HepG2 (cell line): Measurements from ENCODE around the gene RNPS1. TPM values are rescaled to one million over a fixed set of nuclear protein-coding genes. Genes with fewer than 3 reads are reported as not detected.

Source experiments
- CEBPG ChIP-seq: IDR thresholded peaks from 2 replicates; pipeline ENCODE4 v1.6.1; 2016
- CHD4 ChIP-seq: fragments of 200-600 bp; sonication (generic); IDR thresholded peaks from 2 replicates; pipeline ENCODE4 v1.7.0; 2017; ENCODE audit warnings: mild to moderate bottlenecking, low read length, borderline replicate concordance
- FIP1L1 ChIP-seq: fragments of 200-400 bp; formaldehyde crosslinking; IDR thresholded peaks from 2 replicates; pipeline ENCODE4 v1.6.1; 2018; ENCODE audit warnings: low read depth, mild to moderate bottlenecking, low read length, moderate library complexity, borderline replicate concordance; ENCODE audit not compliant: insufficient read depth
- HDAC1 ChIP-seq: sonication (generic); formaldehyde crosslinking; IDR thresholded peaks from 2 replicates; pipeline ENCODE4 v1.5.1; 2020; ENCODE audit warnings: mild to moderate bottlenecking, missing genetic modification reagents
- ISX ChIP-seq: sonication (generic); formaldehyde crosslinking; conservative IDR thresholded peaks from 2 replicates; pipeline ENCODE4 v1.5.0; 2020; ENCODE audit warnings: missing genetic modification reagents
- KDM5A ChIP-seq: fragments of 200-600 bp; sonication (generic); IDR thresholded peaks from 2 replicates; pipeline ENCODE4 v1.7.0; 2018; ENCODE audit warnings: antibody characterized with exemption, mild to moderate bottlenecking, low read length, borderline replicate concordance
- MIXL1 ChIP-seq: IDR thresholded peaks from 2 replicates; pipeline ENCODE4 v1.6.1; 2016
- NFE2 ChIP-seq: sonication (generic); formaldehyde crosslinking; IDR thresholded peaks from 2 replicates; pipeline ENCODE4 v1.4.0; 2020; ENCODE audit warnings: missing genetic modification reagents
- NFRKB ChIP-seq: fragments of 450-650 bp; IDR thresholded peaks from 2 replicates; pipeline ENCODE4 v1.6.1; 2017
- NR3C1 ChIP-seq: sonication (generic); formaldehyde crosslinking; IDR thresholded peaks from 2 replicates; pipeline ENCODE4 v1.4.0; 2020; ENCODE audit warnings: missing genetic modification reagents
- PAX8 ChIP-seq: sonication (generic); formaldehyde crosslinking; IDR thresholded peaks from 2 replicates; pipeline ENCODE4 v1.8.0; 2022; ENCODE audit warnings: mild to moderate bottlenecking, missing genetic modification reagents, borderline replicate concordance
- SP2 ChIP-seq: sonication (generic); formaldehyde crosslinking; IDR thresholded peaks from 2 replicates; pipeline ENCODE4 v1.5.1; 2020; ENCODE audit warnings: mild to moderate bottlenecking, missing genetic modification reagents
- SP5 ChIP-seq: IDR thresholded peaks from 2 replicates; pipeline ENCODE4 v1.6.1; 2016; ENCODE audit warnings: low read depth, borderline replicate concordance
- TARDBP ChIP-seq: sonication (generic); formaldehyde crosslinking; IDR thresholded peaks from 2 replicates; pipeline ENCODE4 v1.8.0; 2022; ENCODE audit warnings: mild to moderate bottlenecking, missing genetic modification reagents
- TGIF2 ChIP-seq: IDR thresholded peaks from 2 replicates; pipeline ENCODE4 v1.6.1; 2016; ENCODE audit warnings: control low read depth, missing compliant biosample characterization
- XRCC5 ChIP-seq: fragments of 200-400 bp; formaldehyde crosslinking; optimal IDR thresholded peaks from 2 replicates; pipeline ENCODE3; 2017; ENCODE audit warnings: mild to moderate bottlenecking, low read length
- ZBTB21 ChIP-seq: sonication (generic); formaldehyde crosslinking; IDR thresholded peaks from 2 replicates; pipeline ENCODE4 v1.4.0; 2020; ENCODE audit warnings: missing genetic modification reagents
- ZFYVE20 ChIP-seq: sonication (generic); formaldehyde crosslinking; IDR thresholded peaks from 2 replicates; pipeline ENCODE4 v1.8.0; 2023; ENCODE audit warnings: low read depth, mild to moderate bottlenecking, moderate library complexity, missing genetic modification reagents, borderline replicate concordance
- ZKSCAN5 ChIP-seq: sonication (generic); formaldehyde crosslinking; IDR thresholded peaks from 2 replicates; pipeline ENCODE4 v1.5.1; 2020; ENCODE audit warnings: mild to moderate bottlenecking, missing genetic modification reagents
- ZNF24 ChIP-seq: fragments of 450-650 bp; IDR thresholded peaks from 2 replicates; pipeline ENCODE4 v1.6.1; 2017; ENCODE audit warnings: antibody characterized with exemption, mild to moderate bottlenecking
- ZNF484 ChIP-seq: sonication (generic); formaldehyde crosslinking; IDR thresholded peaks from 2 replicates; pipeline ENCODE4 v1.5.1; 2020; ENCODE audit warnings: mild to moderate bottlenecking, low read depth, missing genetic modification reagents, borderline replicate concordance
- ZNF546 ChIP-seq: sonication (generic); formaldehyde crosslinking; conservative IDR thresholded peaks from 2 replicates; pipeline ENCODE4 v1.8.1; 2023; ENCODE audit warnings: mild to moderate bottlenecking, missing genetic modification reagents
- ZNF589 ChIP-seq: sonication (generic); formaldehyde crosslinking; conservative IDR thresholded peaks from 2 replicates; pipeline ENCODE4 v1.8.0; 2022; ENCODE audit warnings: mild to moderate bottlenecking, moderate library complexity, missing genetic modification reagents
- ZNF672 ChIP-seq: sonication (generic); formaldehyde crosslinking; IDR thresholded peaks from 2 replicates; pipeline ENCODE4 v1.8.1; 2022; ENCODE audit warnings: missing genetic modification reagents
- ZNF761 ChIP-seq: sonication (generic); formaldehyde crosslinking; conservative IDR thresholded peaks from 2 replicates; pipeline ENCODE4 v1.4.0; 2020; ENCODE audit warnings: mild to moderate bottlenecking, missing genetic modification reagents
- polyA plus RNA-seq, 8 experiments: library from polyadenylated mRNA; depleted of rRNA in 3 of 8; stranded (reverse) in 7 of 8; unstranded in 1 of 8; fragments of >200 nt; fragmentation: Illumina TruSeq in 4 of 8; extraction: Trizol in 4 of 8; gene quantifications; 2 replicates each; pipeline versions ENCODE4 v1.2.1 to v1.2.3, GENCODE V29; 2011 to 2016; ENCODE audit warnings: low read depth in 4 of 8, missing spikeins in 1 of 8, mixed read lengths in 1 of 8; ENCODE audit not compliant: insufficient read depth in 1 of 8
- total RNA-seq, 5 experiments: library from RNA; depleted of rRNA; stranded (reverse); fragments of >200 nt; fragmentation: Illumina TruSeq; extraction: Trizol; gene quantifications; 2 replicates each; pipeline ENCODE4 v1.2.3, GENCODE V29; 2016; ENCODE audit warnings: low read depth in 1 of 5
- TF ChIP-seq, protein P1 (sequence below): sonication (generic); formaldehyde crosslinking; IDR thresholded peaks from 2 replicates; pipeline ENCODE4 v1.4.0; 2020; ENCODE audit warnings: missing genetic modification reagents
- TF ChIP-seq, protein P2 (sequence below), 2 experiments: sonication (generic) in 1 of 2; formaldehyde crosslinking in 1 of 2; IDR thresholded peaks; 2 replicates each; pipeline versions ENCODE4 v1.4.0 to v1.6.1; 2018 to 2020; ENCODE audit warnings: missing genetic modification reagents in 2 of 2, borderline replicate concordance in 1 of 2, low read depth in 1 of 2, mild to moderate bottlenecking in 1 of 2, missing biosample characterization in 1 of 2

The RNPS1 gene
- total and polyA plus RNA-seq, 2 of the 13 experiments (the other 11 are each of a cell fraction or from before 2014, with no cell fraction given) = 126 to 133 TPM

DNA sequence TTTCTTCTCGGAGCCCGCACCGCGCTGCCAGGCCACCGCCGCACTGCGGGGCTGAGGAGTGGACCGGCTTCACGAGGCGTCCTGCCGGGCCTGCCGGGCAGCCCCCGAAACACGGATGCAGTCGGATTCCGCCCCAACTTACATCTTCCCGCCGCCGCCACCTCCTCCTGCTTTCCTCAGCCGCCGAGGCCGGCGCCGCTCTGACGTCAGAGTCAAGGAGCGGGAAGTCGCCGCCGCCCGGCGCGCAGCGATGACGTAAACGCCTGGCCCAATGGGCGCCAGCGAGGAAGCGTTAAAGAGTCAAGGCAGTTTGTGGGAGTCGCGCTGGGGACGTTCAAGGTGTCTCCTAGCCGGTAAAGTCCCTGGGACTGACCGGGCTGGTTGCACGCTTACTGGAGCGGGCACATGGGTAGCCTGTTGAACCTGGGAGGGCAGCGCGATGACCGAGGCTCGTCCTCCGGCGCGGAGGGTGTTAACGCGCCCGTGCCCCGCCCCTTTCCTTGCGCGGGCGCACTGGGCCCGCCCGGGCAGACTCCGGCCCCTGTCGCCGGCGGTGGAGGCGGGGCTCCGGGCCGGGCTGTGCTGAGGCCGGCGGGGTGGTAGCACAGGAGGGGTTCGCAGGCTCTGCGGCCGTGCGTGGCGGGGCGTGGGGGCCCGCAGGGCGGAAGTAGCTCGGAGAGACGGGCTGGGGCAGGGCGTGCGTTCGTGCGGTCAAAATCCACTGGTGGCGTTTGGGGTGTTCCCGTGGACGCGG lies at the start of gene RNPS1 (continued):
- TF ChIP-seq, protein P1, sequence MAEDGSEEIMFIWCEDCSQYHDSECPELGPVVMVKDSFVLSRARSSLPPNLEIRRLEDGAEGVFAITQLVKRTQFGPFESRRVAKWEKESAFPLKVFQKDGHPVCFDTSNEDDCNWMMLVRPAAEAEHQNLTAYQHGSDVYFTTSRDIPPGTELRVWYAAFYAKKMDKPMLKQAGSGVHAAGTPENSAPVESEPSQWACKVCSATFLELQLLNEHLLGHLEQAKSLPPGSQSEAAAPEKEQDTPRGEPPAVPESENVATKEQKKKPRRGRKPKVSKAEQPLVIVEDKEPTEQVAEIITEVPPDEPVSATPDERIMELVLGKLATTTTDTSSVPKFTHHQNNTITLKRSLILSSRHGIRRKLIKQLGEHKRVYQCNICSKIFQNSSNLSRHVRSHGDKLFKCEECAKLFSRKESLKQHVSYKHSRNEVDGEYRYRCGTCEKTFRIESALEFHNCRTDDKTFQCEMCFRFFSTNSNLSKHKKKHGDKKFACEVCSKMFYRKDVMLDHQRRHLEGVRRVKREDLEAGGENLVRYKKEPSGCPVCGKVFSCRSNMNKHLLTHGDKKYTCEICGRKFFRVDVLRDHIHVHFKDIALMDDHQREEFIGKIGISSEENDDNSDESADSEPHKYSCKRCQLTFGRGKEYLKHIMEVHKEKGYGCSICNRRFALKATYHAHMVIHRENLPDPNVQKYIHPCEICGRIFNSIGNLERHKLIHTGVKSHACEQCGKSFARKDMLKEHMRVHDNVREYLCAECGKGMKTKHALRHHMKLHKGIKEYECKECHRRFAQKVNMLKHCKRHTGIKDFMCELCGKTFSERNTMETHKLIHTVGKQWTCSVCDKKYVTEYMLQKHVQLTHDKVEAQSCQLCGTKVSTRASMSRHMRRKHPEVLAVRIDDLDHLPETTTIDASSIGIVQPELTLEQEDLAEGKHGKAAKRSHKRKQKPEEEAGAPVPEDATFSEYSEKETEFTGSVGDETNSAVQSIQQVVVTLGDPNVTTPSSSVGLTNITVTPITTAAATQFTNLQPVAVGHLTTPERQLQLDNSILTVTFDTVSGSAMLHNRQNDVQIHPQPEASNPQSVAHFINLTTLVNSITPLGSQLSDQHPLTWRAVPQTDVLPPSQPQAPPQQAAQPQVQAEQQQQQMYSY (CRISPR knock-in tag) = no peak
- TF ChIP-seq CEBPG (CRISPR knock-in tag) (peak; percentile 64), TARDBP (CRISPR knock-in tag) (peak; percentile 68; the same call in 1 of the 2 replicates), SP5 (CRISPR knock-in tag) (peak; percentile 47; the same call in 1 of the 2 replicates), XRCC5 (no peak), ZNF24 (no peak), ISX (CRISPR knock-in tag) (no peak; the same call in 1 of the 2 replicates), ZBTB21 (peak; percentile 89), MIXL1 (no peak), ZNF546 (CRISPR knock-in tag) (peak; percentile 87; the same call in 1 of the 2 replicates), ZNF484 (no peak), ZKSCAN5 (CRISPR knock-in tag) (0 out of 2 replicates have a peak, but pooled peaks have one; percentile 17), TGIF2 (CRISPR knock-in tag) (peak; percentile 33; the same call in 1 of the 2 replicates), HDAC1 (CRISPR knock-in tag) (peak; percentile 85), NR3C1 (CRISPR knock-in tag) (no peak), FIP1L1 (peak; percentile 15; the same call in 1 of the 2 replicates), ZNF672 (no peak), PAX8 (CRISPR knock-in tag) (peak; percentile 69; the same call in 1 of the 2 replicates), ZFYVE20 (CRISPR knock-in tag) (no peak), NFE2 (CRISPR knock-in tag) (0 out of 2 replicates have a peak, but pooled peaks have one; percentile 38), NFRKB (no peak), CHD4 (0 out of 2 replicates have a peak, but pooled peaks have one; percentile 42), ZNF589 (CRISPR knock-in tag) (no peak), KDM5A (peak; percentile 97), ZNF761 (CRISPR knock-in tag) (peak; percentile 86), SP2 (peak; percentile 70)
- TF ChIP-seq, protein P2, sequence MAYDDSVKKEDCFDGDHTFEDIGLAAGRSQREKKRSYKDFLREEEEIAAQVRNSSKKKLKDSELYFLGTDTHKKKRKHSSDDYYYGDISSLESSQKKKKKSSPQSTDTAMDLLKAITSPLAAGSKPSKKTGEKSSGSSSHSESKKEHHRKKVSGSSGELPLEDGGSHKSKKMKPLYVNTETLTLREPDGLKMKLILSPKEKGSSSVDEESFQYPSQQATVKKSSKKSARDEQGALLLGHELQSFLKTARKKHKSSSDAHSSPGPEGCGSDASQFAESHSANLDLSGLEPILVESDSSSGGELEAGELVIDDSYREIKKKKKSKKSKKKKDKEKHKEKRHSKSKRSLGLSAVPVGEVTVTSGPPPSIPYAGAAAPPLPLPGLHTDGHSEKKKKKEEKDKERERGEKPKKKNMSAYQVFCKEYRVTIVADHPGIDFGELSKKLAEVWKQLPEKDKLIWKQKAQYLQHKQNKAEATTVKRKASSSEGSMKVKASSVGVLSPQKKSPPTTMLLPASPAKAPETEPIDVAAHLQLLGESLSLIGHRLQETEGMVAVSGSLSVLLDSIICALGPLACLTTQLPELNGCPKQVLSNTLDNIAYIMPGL (CRISPR knock-in tag; IDR thresholded peaks at IDR 0.05; ENCODE audit: borderline replicate concordance in 1 of 2, low read depth in 1 of 2) = peak; percentile 50 to 82
